NCI-H748 (cell line): ENCODE data around the gene WDFY2.

Experiments
- DNase-seq: peaks from one replicate; lab custom pipeline; 2025; ENCODE audit not compliant: unreplicated experiment; lab: John Stamatoyannopoulos, UW

The WDFY2 gene

GRCh38 chr13:51600703-51601102 lies 16.4 kb downstream of the WDFY2 start:
- DNase-seq = no peak

DNA sequence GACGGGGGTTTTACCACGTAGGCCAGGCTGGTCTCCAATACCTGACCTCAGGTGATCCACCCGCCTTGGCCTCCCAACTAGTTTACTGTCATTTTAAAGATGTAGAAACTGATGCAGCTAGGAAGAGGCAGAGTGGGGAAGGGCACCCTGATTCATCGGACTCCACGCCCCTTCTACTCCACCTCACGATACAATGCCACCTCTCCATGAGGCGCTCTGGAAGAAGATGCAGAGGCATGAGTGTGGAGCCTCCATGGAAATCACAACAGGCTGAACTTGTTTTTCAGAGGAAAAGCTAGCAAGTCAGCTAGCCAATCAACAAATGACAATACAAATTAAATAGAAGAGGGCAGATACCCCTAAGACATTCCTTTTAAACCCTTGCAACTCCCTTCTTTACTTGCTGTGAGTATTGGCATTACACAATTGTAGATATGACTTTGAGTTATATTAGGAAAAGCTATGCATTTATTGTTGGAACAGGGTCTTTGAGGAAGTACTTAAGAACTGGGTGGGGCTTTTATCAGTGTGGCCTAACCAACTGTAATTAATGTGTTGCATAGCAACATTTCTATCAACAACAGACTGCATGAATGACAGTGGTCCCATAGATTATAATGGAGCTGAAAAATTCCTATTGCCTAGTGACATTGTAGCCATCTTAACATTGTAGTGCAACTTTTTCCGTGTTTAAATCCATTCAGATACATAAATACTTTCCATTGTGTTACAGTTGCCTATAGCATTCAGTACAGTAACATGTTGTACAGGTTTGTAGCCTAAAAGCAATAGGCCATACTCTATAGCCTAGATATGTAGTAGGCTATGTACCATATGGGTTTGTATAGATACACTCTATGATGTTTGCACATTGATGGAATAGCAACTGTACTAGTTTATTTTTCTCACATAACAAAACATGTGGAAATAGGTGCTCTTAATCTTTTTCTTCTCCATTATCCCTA lies 17.6 kb downstream of the WDFY2 start:
- DNase-seq = peak; percentile 94

DNA sequence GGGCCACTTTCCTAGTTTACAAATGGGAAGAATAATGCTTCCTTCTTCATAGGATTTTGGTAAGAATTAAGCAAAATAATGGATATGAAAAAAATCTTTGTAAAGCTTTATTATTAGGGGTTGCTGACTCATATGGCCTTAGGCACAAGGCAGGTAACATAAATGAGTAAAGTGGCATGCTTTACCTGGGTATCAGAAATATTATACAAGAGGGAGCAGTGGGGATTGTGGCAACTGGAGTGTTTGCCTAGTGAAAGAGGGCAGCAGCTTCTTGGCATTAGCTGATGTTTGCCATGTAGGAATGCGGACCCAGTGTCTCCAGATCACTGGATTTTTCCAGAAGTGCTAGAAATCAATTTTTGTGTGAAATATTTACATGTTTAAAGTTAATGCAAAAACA lies 19.5 kb downstream of the WDFY2 start:
- DNase-seq = no peak

DNA sequence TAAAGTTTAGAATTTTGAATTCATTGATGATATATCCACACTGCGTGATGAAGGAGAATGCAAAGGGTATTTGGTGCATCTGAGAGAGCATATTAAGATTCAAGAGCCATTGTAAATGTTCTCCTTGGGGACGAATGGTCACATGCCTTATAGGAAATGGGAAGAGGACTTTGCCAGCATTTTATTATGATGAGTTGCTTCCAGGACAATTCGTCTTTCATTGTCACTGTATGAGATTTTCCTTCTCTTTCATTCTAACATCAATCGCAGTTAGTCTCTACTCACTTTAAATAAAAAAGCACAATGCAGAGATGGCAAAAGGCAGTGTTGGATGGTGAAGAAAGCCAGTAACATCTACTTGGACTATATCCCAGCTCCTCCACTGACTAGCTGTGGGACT lies 21.4 kb downstream of the WDFY2 start:
- DNase-seq = no peak

GRCh38 chr13:51607165-51607564 lies 22.9 kb downstream of the WDFY2 start:
- DNase-seq = no peak

DNA sequence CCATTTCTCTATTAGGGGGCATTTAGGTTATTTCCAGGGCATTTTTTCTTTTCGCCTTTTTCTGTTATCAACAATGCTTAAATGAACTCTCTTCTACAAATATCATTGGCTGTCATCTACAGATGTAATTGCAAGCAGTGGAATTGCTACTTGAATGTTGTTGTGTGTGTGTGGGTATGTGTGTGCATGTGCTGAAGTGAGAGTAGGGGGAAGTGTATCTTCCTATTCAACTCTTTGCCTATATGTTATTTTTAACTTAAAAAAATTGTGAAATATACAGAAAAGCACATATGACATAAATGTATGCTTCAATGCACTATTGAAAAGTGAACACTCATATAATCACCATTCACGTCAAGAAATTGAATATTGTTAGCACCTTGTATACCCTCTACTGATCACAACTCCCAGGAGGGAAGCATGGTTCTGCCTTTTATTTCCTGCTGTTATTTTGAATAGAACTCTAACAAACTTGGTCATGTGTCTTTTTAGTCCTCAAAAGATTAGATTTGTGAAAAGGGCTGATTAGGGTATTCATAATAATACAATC lies 24.7 kb downstream of the WDFY2 start:
- no peak for DNase-seq

DNA sequence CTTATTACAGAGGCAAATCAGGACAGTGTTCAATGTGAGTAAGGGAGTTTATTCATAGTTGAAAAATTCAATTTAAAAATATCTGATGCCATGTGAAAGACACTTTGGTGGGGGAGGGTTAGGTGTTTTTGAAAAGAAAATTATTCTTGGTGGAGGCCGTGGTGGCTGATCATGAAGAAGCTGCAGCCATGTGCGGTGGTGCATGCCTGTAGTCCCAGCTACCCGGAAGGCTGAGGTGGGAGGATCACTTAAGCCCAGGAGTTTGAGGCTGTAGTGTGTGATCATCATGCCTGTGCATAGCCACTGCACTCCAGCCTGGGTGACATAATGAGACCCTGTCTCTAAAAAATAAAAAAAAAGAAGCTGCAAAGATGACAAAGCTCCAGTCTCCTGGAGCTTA lies 28.6 kb downstream of the WDFY2 start:
- DNase-seq = no peak

GRCh38 chr13:51613535-51613934 lies 29.3 kb downstream of the WDFY2 start:
- DNase-seq = no peak

DNA sequence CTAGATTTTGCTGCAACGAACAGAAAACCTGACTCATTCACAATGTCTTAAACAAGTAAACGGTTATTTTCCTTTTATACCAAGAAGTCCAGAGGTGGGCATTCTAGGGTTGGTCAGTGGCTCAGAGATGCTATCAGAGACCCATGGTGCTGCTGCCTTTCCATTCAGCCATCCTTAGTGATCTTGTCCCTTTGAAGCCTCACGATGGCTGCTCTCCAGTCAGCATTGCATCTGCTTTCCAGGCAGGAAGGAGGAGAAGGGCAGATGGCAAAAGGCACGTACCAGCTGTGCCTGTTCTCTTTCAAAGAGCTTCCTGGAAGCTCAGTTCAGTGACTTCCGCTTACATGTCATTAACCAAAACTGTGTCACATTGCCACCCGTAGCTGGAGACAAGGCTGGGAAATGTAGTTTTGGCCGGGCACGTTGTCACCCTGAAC lies 30.1 kb downstream of the WDFY2 start:
- peak; percentile 56 for DNase-seq

DNA sequence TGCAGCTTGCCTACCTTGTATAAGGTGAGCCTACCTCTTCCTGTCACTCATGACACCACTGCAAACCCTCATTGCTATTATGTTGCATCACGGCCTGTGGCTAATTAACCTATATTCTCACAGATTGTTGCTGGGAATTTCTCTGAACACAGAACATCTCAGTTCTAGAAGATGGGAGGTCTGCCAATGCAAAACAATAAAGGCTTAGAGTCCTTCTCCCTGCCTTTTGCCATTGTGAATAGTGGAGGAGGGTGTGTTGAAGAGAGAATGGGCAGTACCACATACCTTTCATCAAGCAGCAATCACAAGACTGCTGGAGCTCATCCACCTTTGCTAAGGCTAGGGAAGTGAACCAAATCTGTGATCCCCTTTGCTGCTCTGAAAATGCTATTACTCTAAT lies 34.4 kb downstream of the WDFY2 start:
- DNase-seq = no peak

- no peak for DNase-seq
Measured at GRCh38 chr13:51619614-51620013, 35.4 kb downstream of the WDFY2 start.

GRCh38 chr13:51620165-51620983 lies 36.1 kb downstream of the WDFY2 start:
- peak; percentile 31 for DNase-seq

DNA sequence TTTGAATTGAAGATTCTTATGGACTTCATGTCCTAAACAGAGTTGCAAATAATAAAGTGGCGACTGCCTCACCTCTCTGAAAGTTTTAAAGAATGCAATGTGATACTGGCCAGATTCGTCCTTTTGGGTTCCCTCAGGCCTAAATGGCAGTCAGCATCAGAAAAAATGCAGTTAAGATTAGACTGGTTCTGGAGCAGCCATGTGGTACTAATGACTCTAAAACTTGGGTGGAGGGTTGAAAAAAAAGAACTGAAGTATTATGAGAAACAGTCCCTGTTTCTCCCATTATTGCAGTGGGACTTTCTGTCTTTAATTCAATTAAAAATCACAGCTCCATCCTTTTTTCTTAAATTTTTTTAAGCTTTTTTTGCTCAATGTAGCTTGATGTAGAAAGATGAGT lies 37.3 kb downstream of the WDFY2 start:
- no peak for DNase-seq

DNA sequence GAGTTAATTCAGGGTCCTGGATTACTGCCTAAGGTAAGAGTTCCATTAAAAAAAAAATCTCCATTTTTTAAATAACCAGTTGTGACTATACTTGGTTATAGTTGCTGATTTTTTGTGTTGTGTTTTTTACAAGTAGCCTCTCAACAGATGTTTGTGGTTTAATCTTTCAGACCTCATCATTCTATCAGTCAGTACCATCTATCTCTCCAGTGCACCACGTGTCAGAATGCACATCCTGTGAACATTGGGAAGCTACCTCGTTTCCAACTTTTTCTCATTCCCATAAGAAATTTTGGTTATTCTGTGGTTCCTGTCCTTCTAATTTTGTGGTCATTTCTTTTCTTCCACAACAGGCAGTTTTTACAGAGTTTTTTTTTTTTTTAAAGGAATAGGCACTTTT lies 39.2 kb downstream of the WDFY2 start:
- no peak for DNase-seq

- DNase-seq = no peak
Measured at GRCh38 chr13:51624207-51624606, 39.9 kb downstream of the WDFY2 start.

- no peak for DNase-seq
Measured at GRCh38 chr13:51624695-51625345, 40.6 kb downstream of the WDFY2 start.

DNA sequence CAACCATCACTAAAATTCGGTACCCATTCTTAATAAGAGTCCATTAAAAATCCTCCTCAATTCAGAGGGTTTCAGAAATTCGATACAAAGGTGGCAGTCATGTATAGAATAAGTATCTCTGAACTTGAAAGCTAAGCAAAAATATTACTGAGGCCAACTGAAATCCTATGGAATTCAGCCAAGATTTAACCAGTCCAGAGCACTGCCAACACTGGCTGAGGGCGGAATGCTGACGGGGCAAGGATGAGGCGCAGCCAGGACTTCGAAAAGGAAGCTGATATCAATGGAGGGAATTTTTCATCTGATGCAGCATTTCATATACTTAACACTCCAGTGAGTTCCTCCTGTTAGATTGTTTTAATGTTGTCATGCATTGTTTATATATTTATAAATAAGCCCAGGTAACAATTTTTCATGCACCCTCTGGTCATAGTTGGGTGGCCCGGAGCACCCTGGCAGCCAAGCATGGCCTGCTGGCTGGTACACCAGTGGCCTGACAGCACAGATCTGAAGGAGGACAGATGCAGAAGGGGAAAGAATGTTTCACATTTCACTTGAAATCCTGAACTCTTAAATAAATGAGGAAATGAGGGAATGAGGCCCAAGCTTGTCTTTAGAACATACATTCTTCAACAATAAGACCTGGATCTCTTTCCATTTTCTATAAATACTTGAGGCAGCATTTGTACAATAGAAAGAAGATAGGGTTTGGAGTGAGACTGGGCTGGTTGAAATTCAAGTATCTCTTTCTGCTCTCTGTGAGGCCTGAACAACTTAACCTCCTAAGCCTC lies 41.5 kb downstream of the WDFY2 start:
- no peak for DNase-seq

DNA sequence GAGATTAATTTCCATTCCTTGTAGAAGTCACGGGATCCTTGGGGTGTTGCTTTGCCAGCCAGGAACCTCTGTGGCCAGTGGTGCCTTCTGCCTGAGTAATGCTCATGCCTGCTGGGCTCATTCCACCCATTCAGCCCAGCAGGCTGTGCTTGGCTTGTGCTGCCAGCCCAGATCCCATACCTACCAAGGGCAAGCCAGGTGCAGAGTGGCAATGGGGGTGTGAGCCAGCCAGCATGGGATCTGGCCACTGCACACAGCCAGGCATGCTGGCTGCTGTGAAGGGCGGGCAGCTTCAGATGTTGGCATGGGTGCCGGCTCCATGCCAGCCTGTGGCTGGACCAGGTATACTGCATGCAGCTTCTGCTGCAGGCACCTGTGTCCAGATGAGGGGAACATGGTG lies 42.5 kb downstream of the WDFY2 start:
- no peak for DNase-seq

DNA sequence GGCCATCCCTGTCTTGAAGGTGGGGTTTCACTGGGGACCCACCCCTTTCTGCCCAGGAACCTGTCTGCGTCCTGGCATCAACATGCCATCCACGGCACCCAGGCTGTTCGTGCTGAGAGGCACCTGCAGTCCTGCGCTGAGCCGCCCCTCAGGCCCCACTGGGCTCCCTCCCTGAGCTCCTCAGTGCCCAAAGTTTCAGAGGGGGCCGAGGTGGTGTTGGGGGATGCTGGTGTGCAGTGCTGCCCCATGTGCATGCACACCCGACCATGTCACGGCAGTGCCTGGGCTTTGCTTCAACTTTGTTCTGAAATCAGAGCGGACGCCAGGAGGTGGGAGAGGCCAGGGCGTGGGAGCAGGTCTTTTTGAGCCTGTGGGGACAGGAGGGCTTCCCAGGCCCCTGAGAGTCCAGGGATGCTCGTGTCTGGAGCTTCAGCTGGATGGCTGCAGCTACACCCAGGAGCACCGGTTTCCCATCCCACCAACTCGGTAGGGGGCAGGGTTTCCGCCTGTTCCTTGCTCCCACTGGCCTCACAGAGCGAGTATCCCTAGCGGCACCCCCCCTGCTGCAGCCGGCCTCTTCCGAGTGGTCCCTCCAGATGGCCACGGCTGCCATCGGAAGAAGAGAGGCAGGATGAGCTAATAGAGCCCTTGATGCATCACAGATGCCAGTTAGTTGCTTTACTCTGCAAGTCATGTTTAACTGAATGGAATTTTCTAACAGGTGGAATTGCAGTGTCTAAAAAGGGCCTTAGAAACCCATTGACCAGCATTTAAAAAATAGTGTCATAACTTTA lies 44.0 kb downstream of the WDFY2 start:
- no peak for DNase-seq
